Measurements from ENCODE around the gene CADPS.
"Not testable (repeated sequence)": the region's sequence is repeated elsewhere in the genome, so short reads cannot be mapped to it uniquely, and the experiment has no call there.

Gene CADPS

GRCh38 chr3:62592408-62592807, 282.8 kb downstream of the CADPS start:
- DNase-seq: no peak

- DNase-seq: peak in 2 of 14 donors; percentile 7 to 23
These were observed 286.1 kb downstream of the CADPS start for GRCh38 chr3:62589078-62589477.

GRCh38 chr3:62587579-62588031, 287.6 kb downstream of the CADPS start:
- peak in 1 of 14 donors; percentile 85 for DNase-seq

- DNase-seq: no peak
These were observed 288.0 kb downstream of the CADPS start for GRCh38 chr3:62587169-62587568.

GRCh38 chr3:62586356-62586755, 288.9 kb downstream of the CADPS start:
- DNase-seq: peak in 1 of 14 donors; percentile 6

GRCh38 chr3:62585861-62586260, 289.4 kb downstream of the CADPS start:
- no peak for DNase-seq

GRCh38 chr3:62584636-62585035, 290.6 kb downstream of the CADPS start:
- DNase-seq: no peak

GRCh38 chr3:62582495-62583172, 292.6 kb downstream of the CADPS start:
- DNase-seq: no peak

GRCh38 chr3:62580485-62580884, 294.7 kb downstream of the CADPS start:
- DNase-seq: not testable (repeated sequence)

GRCh38 chr3:62577153-62577552, 298.1 kb downstream of the CADPS start:
- no peak for DNase-seq

GRCh38 chr3:62574266-62574898, 300.8 kb downstream of the CADPS start:
- no peak for DNase-seq

GRCh38 chr3:62571916-62572315, 303.3 kb downstream of the CADPS start:
- no peak for DNase-seq

- DNase-seq: no peak
These were observed 304.3 kb downstream of the CADPS start for GRCh38 chr3:62570888-62571287.

- DNase-seq: no peak
These were observed 305.6 kb downstream of the CADPS start for GRCh38 chr3:62569609-62570008.

GRCh38 chr3:62567097-62568021, 307.9 kb downstream of the CADPS start:
- peak in 2 of 14 donors; percentile 4 to 35 for DNase-seq

- DNase-seq: no peak
These were observed 309.1 kb downstream of the CADPS start for GRCh38 chr3:62566022-62566557.

- peak in 1 of 14 donors; percentile 5 for DNase-seq
These were observed 312.6 kb downstream of the CADPS start for GRCh38 chr3:62562596-62562995.

GRCh38 chr3:62562017-62562416, 313.2 kb downstream of the CADPS start:
- no peak for DNase-seq

GRCh38 chr3:62559831-62560445, 315.3 kb downstream of the CADPS start:
- DNase-seq: no peak

GRCh38 chr3:62558549-62559112, 316.6 kb downstream of the CADPS start:
- peak in 1 of 14 donors; percentile 2 for DNase-seq

- no peak for DNase-seq
These were observed 317.2 kb downstream of the CADPS start for GRCh38 chr3:62557983-62558382.

- DNase-seq: no peak
These were observed 317.8 kb downstream of the CADPS start for GRCh38 chr3:62557450-62557849.

Measured in C1 segment of cervical spinal cord (tissue), 14 donors.